Testis (tissue), 3 donors: ENCODE data around the gene GPC1. TPM values are rescaled to one million over a fixed set of nuclear protein-coding genes. Genes with fewer than 3 reads are reported as not detected.

Experiments
- DNase-seq: peaks from one replicate; pipeline ENCODE4 v3.0.0-alpha.2; 2019
- H3K27ac ChIP-seq, 2 donors: fragments of 200-600 bp; sonication (generic); one replicate each; pipeline ENCODE4 v1.5.1; 2019
- H3K27me3 ChIP-seq: fragments of 200-600 bp; sonication (generic); one replicate; pipeline ENCODE4 v1.5.1; 2019
- H3K36me3 ChIP-seq: fragments of 200-600 bp; sonication (generic); one replicate; pipeline ENCODE4 v1.5.1; 2017; ENCODE audit warnings: low read depth; ENCODE audit errors: missing control alignments
- H3K4me1 ChIP-seq: fragments of 200-600 bp; sonication (generic); one replicate; pipeline ENCODE4 v1.5.1; 2019
- H3K4me3 ChIP-seq, 2 donors: fragments of 200-600 bp; sonication (generic); one replicate each; pipeline ENCODE4 v1.5.1; 2017 to 2019
- H3K9me3 ChIP-seq: fragments of 200-600 bp; sonication (generic); one replicate; pipeline ENCODE4 v1.5.1; 2017
- CTCF ChIP-seq, 3 experiments: fragments of 450-650 bp in 2 of 3; fragments of 200-600 bp in 1 of 3; sonication (generic) in 1 of 3; IDR thresholded peaks; one replicate each; pipeline ENCODE4 v1.5.1; 2016 to 2019; ENCODE audit warnings: antibody characterized with exemption in 3 of 3, mild to moderate bottlenecking in 2 of 3, moderate library complexity in 1 of 3
- POLR2A ChIP-seq: fragments of 450-650 bp; IDR thresholded peaks from one replicate; pipeline ENCODE4 v1.6.1; 2017; ENCODE audit warnings: antibody characterized with exemption, mild to moderate bottlenecking, moderate library complexity
- WGBS, 2 donors: methylation state at CpG; one replicate each; pipeline ENCODE4 v1.1.5; 2018; 5-methylcytosine and 5-hydroxymethylcytosine counted together
- intact Hi-C: fragments of 100-400 bp; cut with DNase I; formaldehyde crosslinking; loops from one replicate; pipeline ENCODE4 v1.15.1; 2023; ENCODE audit warnings: low total_unique reads
- polyA plus RNA-seq: library from polyadenylated mRNA; stranded (reverse); fragments of 350-450 nt; fragmentation: Illumina TruSeq; extraction: RNeasy Lipid Tissue Mini Kit (QIAGEN cat#74804); gene quantifications from one replicate; pipeline ENCODE4 v1.2.3, GENCODE V29; 2014; ENCODE audit warnings: low read depth, low replicate concordance; ENCODE audit not compliant: insufficient read depth
- total RNA-seq, 2 donors: library from RNA; depleted of rRNA; stranded (reverse); fragments of >200 nt; gene quantifications; one replicate each; pipeline ENCODE4 v1.2.3, GENCODE V29; 2016

The GPC1 gene
- total and polyA plus RNA-seq, 3 donors from 2014 or later: 74.2 to 479 (median 244) TPM

DNA sequence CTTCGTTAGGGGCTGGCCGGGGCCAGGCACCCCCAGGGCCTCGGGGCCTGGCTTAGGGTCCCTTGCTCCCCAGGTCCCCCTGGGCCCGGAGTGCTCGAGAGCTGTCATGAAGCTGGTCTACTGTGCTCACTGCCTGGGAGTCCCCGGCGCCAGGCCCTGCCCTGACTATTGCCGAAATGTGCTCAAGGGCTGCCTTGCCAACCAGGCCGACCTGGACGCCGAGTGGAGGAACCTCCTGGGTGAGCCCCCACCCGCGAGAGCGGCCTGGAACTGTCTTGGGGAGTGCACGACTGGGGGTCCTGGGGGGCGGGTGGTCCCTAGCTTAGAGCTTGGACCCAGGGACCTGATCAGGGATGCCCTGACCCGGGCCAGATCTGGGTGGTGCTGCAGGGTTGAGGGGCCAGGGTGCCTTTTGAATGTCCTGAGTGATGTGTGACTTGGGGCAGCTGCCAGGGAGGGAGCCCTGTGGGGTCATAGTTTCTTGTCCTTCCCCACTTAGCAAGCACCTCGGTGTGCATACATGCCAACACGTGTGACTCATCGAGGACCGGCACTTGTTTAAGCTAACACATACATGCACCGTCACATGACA lies 27.9 kb downstream of the GPC1 start:
- no peak overlapping the region for H3K27ac ChIP-seq
- no peaks in the 10 kb centered on the region for H3K9me3 ChIP-seq
- no peaks in the 10 kb centered on the region for H3K36me3 ChIP-seq
- H3K27me3 ChIP-seq: no peaks in the 10 kb centered on the region
- WGBS, 2 donors: 76 to 94% methylated on average over 5 to 22 of the region's 22 CpGs
- TF ChIP-seq CTCF (IDR thresholded peaks at IDR 0.05): no peak
- no peak for TF ChIP-seq POLR2A
- intact Hi-C loops: no loop called here
- peaks cover 6% of the 10 kb centered on the region for H3K4me1 ChIP-seq
- no peak overlapping the region for H3K4me3 ChIP-seq
- peak; percentile 15 for DNase-seq

DNA sequence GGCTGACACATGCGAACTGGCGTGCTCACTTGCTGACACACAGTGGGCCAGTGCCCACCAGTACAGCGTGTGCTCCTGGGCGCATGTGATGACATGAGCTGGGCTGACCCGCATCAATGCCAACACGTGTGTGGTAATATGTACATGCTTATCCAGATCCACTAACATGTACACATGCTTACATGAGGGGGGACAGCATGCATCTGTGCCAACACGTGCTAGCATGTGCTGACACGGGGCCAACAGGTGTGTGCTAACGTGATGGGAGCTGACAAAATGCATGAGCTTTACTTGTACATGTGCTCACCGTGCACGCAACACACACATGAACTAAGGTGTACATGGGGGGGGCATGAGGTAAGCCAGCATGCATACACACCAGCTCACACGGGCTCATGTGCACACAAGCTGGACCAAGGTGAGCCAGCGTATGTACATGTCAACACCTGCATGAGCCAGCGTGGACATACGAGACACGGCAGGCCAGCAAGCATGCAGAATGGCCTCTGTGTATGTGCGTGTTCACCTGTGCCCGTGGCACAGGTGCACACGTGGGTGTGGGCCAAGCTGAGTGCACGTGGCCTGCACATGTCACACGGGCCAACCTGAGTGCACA lies 28.5 kb downstream of the GPC1 start:
- no peaks in the 10 kb centered on the region for H3K9me3 ChIP-seq
- H3K4me3 ChIP-seq: no peak overlapping the region
- no peaks in the 10 kb centered on the region for H3K36me3 ChIP-seq
- no peak overlapping the region for H3K27ac ChIP-seq
- intact Hi-C loops: no loop called here
- no peaks in the 10 kb centered on the region for H3K27me3 ChIP-seq
- no peaks in the 10 kb centered on the region for H3K4me1 ChIP-seq
- TF ChIP-seq CTCF (IDR thresholded peaks at IDR 0.05): no peak
- no peak for TF ChIP-seq POLR2A
- peak; percentile 14 for DNase-seq
- 89 to 96% methylated on average over 9 to 21 of the region's 21 CpGs for WGBS, 2 donors

DNA sequence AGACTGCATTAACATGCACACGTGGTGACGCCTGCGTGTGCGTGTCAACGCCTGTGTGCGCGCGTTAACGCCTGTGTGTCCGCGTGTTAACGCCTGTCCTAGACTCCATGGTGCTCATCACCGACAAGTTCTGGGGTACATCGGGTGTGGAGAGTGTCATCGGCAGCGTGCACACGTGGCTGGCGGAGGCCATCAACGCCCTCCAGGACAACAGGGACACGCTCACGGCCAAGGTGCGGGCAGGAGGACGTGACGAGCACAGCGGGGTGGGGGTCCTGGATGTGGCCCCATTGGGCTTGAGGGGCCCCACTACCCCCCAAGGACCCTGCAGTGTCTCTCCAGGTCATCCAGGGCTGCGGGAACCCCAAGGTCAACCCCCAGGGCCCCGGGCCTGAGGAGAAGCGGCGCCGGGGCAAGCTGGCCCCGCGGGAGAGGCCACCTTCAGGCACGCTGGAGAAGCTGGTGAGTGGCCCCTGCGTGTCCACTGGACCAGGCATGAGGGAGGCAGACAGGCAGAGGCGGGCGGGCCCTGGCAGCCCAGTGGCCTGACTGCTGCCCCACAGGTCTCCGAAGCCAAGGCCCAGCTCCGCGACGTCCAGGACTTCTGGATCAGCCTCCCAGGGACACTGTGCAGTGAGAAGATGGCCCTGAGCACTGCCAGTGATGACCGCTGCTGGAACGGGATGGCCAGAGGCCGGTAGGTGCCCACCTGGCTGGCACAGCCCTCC lies 29.2 kb downstream of the GPC1 start:
- Histone ChIP-seq H3K4me3 (no peak overlapping the region), H3K36me3 (no peaks in the 10 kb centered on the region), H3K4me1 (no peaks in the 10 kb centered on the region), H3K27ac (no peak overlapping the region), H3K9me3 (no peaks in the 10 kb centered on the region), H3K27me3 (no peaks in the 10 kb centered on the region)
- WGBS, 2 donors: 87 to 93% methylated on average over 8 to 38 of the region's 43 CpGs
- DNase-seq: no peak
- TF ChIP-seq POLR2A (no peak), CTCF (IDR thresholded peaks at IDR 0.05) (no peak)
- intact Hi-C loops: no loop called here

DNA sequence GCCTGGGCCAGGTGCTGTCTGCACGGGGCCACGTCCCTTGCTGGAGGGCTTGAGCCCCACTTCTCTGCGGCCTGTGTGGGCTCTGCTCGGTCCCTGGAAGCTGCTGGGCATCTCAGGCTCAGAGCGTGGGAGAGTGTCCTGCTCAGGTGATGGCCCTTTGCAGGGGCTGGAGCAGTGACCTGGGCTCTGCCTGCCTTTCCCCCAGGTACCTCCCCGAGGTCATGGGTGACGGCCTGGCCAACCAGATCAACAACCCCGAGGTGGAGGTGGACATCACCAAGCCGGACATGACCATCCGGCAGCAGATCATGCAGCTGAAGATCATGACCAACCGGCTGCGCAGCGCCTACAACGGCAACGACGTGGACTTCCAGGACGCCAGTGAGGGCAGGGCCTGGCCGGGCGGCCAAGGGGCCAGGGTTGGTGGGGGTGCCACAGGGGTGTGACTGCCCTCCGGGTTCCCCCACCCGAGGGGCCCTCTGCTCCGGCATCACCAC lies 29.9 kb downstream of the GPC1 start:
- H3K27ac ChIP-seq: no peak overlapping the region
- no peaks in the 10 kb centered on the region for H3K36me3 ChIP-seq
- TF ChIP-seq CTCF (IDR thresholded peaks at IDR 0.05): no peak
- DNase-seq: no peak
- WGBS, 2 donors: 91 to 98% methylated on average over 9 to 18 of the region's 22 CpGs
- H3K4me1 ChIP-seq: no peaks in the 10 kb centered on the region
- no peaks in the 10 kb centered on the region for H3K27me3 ChIP-seq
- H3K4me3 ChIP-seq: no peak overlapping the region
- intact Hi-C loops: no loop called here
- no peaks in the 10 kb centered on the region for H3K9me3 ChIP-seq
